Gastrocnemius medialis (tissue), 4 donors: ENCODE results near the gene COL6A1.

Source experiments
- POLR2A ChIP-seq, 2 donors: fragments of 450-650 bp; IDR thresholded peaks; one replicate each; pipeline ENCODE4 v1.6.1; 2017; ENCODE audit warnings: antibody characterized with exemption in 2 of 2, mild to moderate bottlenecking in 2 of 2, moderate library complexity in 2 of 2
- TF ChIP-seq, protein P1 (sequence below), 5 experiments: fragments of 450-650 bp in 3 of 5; fragments of 200-600 bp in 2 of 5; sonication (generic) in 2 of 5; IDR thresholded peaks in 4 of 5; conservative IDR thresholded peaks in 1 of 5; 1 replicate in 4 of 5; 2 replicates in 1 of 5; pipeline ENCODE4 v1.5.1; 2016 to 2019; ENCODE audit warnings: antibody characterized with exemption in 5 of 5, mild to moderate bottlenecking in 3 of 5, moderate library complexity in 3 of 5

DNA sequence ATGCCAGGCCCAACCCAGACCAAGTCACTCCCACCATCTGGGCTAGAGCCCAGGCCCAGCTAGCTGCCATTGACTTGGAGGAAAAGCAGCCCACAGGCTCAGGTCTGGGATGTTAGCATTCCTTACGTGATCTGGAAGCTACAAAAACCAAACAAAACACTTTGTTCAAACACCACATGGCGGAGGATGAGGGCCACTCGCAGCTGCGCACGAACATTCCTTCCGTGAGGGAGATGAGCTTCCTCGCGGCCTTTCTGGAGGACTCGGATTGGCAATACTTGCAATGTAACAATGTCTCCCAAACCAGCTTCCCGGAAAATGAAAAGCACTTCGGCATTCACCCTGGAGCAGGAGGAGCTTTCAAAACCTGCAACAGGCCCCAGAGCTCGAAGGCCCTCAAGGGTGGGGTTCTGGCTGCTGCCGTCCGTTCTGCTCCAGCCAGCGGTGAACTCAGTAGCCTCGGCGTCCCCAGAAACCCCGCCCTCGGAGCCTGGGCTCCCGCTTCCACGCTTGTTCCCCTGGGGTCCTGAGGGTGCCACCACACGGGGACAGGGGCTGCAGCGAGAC, 40.5 kb downstream of the COL6A1 start:
- TF ChIP-seq, protein P1, sequence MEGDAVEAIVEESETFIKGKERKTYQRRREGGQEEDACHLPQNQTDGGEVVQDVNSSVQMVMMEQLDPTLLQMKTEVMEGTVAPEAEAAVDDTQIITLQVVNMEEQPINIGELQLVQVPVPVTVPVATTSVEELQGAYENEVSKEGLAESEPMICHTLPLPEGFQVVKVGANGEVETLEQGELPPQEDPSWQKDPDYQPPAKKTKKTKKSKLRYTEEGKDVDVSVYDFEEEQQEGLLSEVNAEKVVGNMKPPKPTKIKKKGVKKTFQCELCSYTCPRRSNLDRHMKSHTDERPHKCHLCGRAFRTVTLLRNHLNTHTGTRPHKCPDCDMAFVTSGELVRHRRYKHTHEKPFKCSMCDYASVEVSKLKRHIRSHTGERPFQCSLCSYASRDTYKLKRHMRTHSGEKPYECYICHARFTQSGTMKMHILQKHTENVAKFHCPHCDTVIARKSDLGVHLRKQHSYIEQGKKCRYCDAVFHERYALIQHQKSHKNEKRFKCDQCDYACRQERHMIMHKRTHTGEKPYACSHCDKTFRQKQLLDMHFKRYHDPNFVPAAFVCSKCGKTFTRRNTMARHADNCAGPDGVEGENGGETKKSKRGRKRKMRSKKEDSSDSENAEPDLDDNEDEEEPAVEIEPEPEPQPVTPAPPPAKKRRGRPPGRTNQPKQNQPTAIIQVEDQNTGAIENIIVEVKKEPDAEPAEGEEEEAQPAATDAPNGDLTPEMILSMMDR (IDR thresholded peaks at IDR 0.05 in 4 of 5, conservative IDR thresholded peaks at IDR 0.05 in 1 of 5), result no peak
- no peak for TF ChIP-seq POLR2A (IDR thresholded peaks at IDR 0.05)
